DOHH2 (cell line): ENCODE measurements around the gene ENDOG.

ENCODE experiments used
- EZH2phosphoT487 ChIP-seq: fragments of 200-600 bp; sonication (generic); IDR thresholded peaks from 2 replicates; pipeline ENCODE4 v1.6.1; 2017; ENCODE audit warnings: borderline replicate concordance, mild to moderate bottlenecking, antibody characterized with exemption, low read length, moderate library complexity, mixed read lengths
- TF ChIP-seq, protein P1 (sequence below): fragments of 200-600 bp; sonication (generic); IDR thresholded peaks from one replicate; pipeline ENCODE4 v1.5.1; 2014; ENCODE audit warnings: antibody characterized with exemption, mild to moderate bottlenecking, low read depth, low read length; ENCODE audit not compliant: poor library complexity, severe bottlenecking

DNA sequence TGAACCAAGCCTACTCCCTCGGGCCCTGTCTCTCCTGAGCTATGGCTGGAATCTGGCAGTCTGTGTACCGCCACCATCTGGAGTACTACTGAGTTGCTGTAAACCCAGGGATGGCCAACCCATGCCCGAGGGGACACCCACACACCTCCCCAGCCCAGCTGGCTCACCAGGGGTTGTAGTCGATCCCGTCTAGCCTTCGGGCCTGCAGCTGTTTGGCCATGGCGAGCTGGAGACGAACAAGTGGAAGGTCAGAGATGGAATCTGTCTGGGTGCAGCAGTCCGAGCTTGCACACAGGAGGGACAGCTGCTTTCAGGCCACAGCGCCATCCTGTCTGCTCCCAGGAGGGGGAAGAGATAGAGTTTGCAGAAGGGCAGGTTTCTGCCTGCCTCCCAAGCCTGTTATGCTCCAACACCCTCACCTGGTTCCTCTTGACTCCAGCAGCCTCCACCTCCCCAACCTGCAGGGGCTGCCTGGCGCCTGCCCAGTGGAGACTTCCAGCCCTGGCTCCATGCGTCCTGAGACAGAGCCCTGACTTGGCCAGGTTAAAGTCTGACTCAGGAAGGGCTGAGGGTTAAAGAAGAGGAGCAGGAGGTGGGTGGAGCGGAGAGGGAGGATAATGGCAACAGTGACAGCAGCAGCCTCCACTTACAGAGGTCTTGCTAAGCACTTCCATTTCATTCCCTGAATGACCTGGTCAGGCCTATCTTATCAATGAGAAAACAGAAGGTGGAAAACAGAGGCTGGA is 27.1 kb downstream of the ENDOG start:
- TF ChIP-seq, protein P1, sequence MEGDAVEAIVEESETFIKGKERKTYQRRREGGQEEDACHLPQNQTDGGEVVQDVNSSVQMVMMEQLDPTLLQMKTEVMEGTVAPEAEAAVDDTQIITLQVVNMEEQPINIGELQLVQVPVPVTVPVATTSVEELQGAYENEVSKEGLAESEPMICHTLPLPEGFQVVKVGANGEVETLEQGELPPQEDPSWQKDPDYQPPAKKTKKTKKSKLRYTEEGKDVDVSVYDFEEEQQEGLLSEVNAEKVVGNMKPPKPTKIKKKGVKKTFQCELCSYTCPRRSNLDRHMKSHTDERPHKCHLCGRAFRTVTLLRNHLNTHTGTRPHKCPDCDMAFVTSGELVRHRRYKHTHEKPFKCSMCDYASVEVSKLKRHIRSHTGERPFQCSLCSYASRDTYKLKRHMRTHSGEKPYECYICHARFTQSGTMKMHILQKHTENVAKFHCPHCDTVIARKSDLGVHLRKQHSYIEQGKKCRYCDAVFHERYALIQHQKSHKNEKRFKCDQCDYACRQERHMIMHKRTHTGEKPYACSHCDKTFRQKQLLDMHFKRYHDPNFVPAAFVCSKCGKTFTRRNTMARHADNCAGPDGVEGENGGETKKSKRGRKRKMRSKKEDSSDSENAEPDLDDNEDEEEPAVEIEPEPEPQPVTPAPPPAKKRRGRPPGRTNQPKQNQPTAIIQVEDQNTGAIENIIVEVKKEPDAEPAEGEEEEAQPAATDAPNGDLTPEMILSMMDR = no peak
- TF ChIP-seq EZH2phosphoT487 = no peak
